ENCODE data around the gene PLCB1. TPM values are rescaled to one million over a fixed set of nuclear protein-coding genes. Genes with fewer than 3 reads are reported as not detected.

The PLCB1 gene
- total and polyA plus RNA-seq, 2 donors (not counting 3 experiments of a cell fraction or from before 2014, with no cell fraction given): 10.2 to 53.4 TPM

DNA sequence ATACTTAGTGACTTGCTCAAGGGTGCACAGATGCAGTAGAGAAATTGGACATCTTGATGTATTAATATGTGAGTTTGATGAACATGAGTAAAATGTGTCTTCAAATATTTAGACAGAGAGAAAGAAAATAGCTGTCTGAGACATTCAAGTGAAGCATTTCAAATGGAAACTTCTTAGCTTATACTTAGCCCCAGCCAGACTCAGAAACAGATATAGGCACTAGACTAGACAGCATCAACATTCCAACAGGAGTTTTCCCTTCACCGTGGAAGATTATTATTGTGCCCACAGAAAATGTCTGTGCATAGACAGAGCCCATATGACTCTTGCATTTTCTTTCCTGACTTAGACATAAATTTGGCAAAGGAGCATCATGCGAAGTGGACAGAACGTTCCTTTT is 443.0 kb downstream of the PLCB1 start:
- Histone ChIP-seq H3K4me3 (replicated peaks in 1 of 3; ENCODE audit: insufficient read depth in 1 of 3, low read depth in 1 of 3, low read length in 3 of 3) (no peak overlapping the region), H3K36me3 (ENCODE audit: control insufficient read depth in 2 of 2, extremely low read depth in 1 of 2, insufficient read depth in 2 of 2, low read length in 2 of 2) (no peaks in the 10 kb centered on the region), H3K79me2 (ENCODE audit: control insufficient read depth, insufficient read depth, low read length) (no peaks in the 10 kb centered on the region), H3K9me1 (replicated peaks; ENCODE audit: control insufficient read depth, extremely low read depth, insufficient read depth, low read length) (no peaks in the 10 kb centered on the region), H4K20me1 (replicated peaks; ENCODE audit: control insufficient read depth, extremely low read depth, insufficient read depth, low read length) (no peaks in the 10 kb centered on the region), H3K4me2 (ENCODE audit: insufficient read depth, low read length) (no peak overlapping the region), H3K27ac (ENCODE audit: insufficient read depth, low read depth, low read length) (no peak overlapping the region), H2AFZ (ENCODE audit: low read depth, low read length) (no peak overlapping the region), H3K4me1 (ENCODE audit: control insufficient read depth, extremely low read depth, insufficient read depth, low read length) (no peaks in the 10 kb centered on the region), H3K9ac (replicated peaks; ENCODE audit: extremely low read depth, insufficient read depth, low read length) (no peak overlapping the region), H3K27me3 (ENCODE audit: control insufficient read depth in 2 of 2, insufficient read depth in 2 of 2, low read length in 2 of 2) (no peaks in the 10 kb centered on the region), H3K9me3 (replicated peaks; ENCODE audit: control insufficient read depth, insufficient read depth, low read length) (no peaks in the 10 kb centered on the region)
- no peak for FAIRE-seq
- dilution Hi-C loops (cut with MboI; ENCODE audit: extremely low pct_ligation_motif_present, low sequenced_read_pairs) (no loop called here), intact Hi-C loops (cut with micrococcal nuclease) (no loop called here)
- TF ChIP-seq MYC (IDR thresholded peaks at IDR 0.05; ENCODE audit: low read depth, low read length) (no peak), FOS (IDR thresholded peaks at IDR 0.05; ENCODE audit: borderline replicate concordance, insufficient read depth, low read length) (no peak), JUN (IDR thresholded peaks at IDR 0.05; ENCODE audit: borderline replicate concordance, insufficient read depth, insufficient read length, low read depth) (no peak), GATA2 (IDR thresholded peaks at IDR 0.05; ENCODE audit: insufficient read depth, insufficient read length, low read depth, low read length) (no peak)
- DNase-seq (ENCODE audit: low read depth, low spot score): no peak
- ChIA-PET CTCF (interaction anchor here (1.3 kb wide), 1 partner anchor 146 kb away, joined by 3 read pairs; no protein-coding TSS in a partner anchor), POLR2A (no interaction called here)
- BruUV-seq (replicated peaks): no TSS peak

- DNase-seq (ENCODE audit: low read depth, low spot score) (no peak), FAIRE-seq (no peak)
- POLR2A ChIA-PET: no interaction called here
- TF ChIP-seq, protein P1, sequence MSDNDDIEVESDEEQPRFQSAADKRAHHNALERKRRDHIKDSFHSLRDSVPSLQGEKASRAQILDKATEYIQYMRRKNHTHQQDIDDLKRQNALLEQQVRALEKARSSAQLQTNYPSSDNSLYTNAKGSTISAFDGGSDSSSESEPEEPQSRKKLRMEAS (IDR thresholded peaks at IDR 0.05; ENCODE audit: insufficient read depth, insufficient read length): no peak
- no peak for TF ChIP-seq FOS (IDR thresholded peaks at IDR 0.05; ENCODE audit: borderline replicate concordance, insufficient read depth, low read length)
- TF ChIP-seq POLR2A (IDR thresholded peaks at IDR 0.05; ENCODE audit: low read depth, low read length): no peak
- no peak for TF ChIP-seq CTCF (IDR thresholded peaks at IDR 0.05; ENCODE audit: extremely low read depth in 1 of 2, insufficient read depth in 1 of 2, low read depth in 1 of 2, low read length in 2 of 2)
- TF ChIP-seq EZH2 (IDR thresholded peaks at IDR 0.05; ENCODE audit: borderline replicate concordance, low read depth, low read length, severe bottlenecking): no peak
- no peak for TF ChIP-seq MYC (IDR thresholded peaks at IDR 0.05; ENCODE audit: low read depth, low read length)
- no peak for TF ChIP-seq JUN (IDR thresholded peaks at IDR 0.05; ENCODE audit: borderline replicate concordance, insufficient read depth, insufficient read length, low read depth)
- no peak for TF ChIP-seq POLR2AphosphoS5 (IDR thresholded peaks at IDR 0.05; ENCODE audit: insufficient read depth, low read depth, low read length)
- no peak for TF ChIP-seq GATA2 (IDR thresholded peaks at IDR 0.05; ENCODE audit: insufficient read depth, insufficient read length, low read depth, low read length)
- CTCF ChIA-PET: no interaction called here
- Histone ChIP-seq H4K20me1 (replicated peaks; ENCODE audit: control insufficient read depth, extremely low read depth, insufficient read depth, low read length) (no peaks in the 10 kb centered on the region), H3K4me2 (ENCODE audit: insufficient read depth, low read length) (no peak overlapping the region), H3K27me3 (ENCODE audit: control insufficient read depth in 2 of 2, insufficient read depth in 2 of 2, low read length in 2 of 2) (no peaks in the 10 kb centered on the region), H3K4me3 (replicated peaks in 1 of 3; ENCODE audit: insufficient read depth in 1 of 3, low read depth in 1 of 3, low read length in 3 of 3) (no peak overlapping the region), H3K27ac (ENCODE audit: insufficient read depth, low read depth, low read length) (no peak overlapping the region), H3K9me1 (replicated peaks; ENCODE audit: control insufficient read depth, extremely low read depth, insufficient read depth, low read length) (no peaks in the 10 kb centered on the region), H3K9ac (replicated peaks; ENCODE audit: extremely low read depth, insufficient read depth, low read length) (no peak overlapping the region), H3K4me1 (ENCODE audit: control insufficient read depth, extremely low read depth, insufficient read depth, low read length) (no peaks in the 10 kb centered on the region), H3K9me3 (replicated peaks; ENCODE audit: control insufficient read depth, insufficient read depth, low read length) (no peaks in the 10 kb centered on the region), H3K79me2 (ENCODE audit: control insufficient read depth, insufficient read depth, low read length) (no peaks in the 10 kb centered on the region), H3K36me3 (ENCODE audit: control insufficient read depth in 2 of 2, extremely low read depth in 1 of 2, insufficient read depth in 2 of 2, low read length in 2 of 2) (no peaks in the 10 kb centered on the region), H2AFZ (ENCODE audit: low read depth, low read length) (no peak overlapping the region)
- BruUV-seq (replicated peaks): no TSS peak
- intact Hi-C loops (cut with micrococcal nuclease): no loop called here
- dilution Hi-C loops (cut with MboI; ENCODE audit: extremely low pct_ligation_motif_present, low sequenced_read_pairs): no loop called here
These were observed 446.2 kb downstream of the PLCB1 start for GRCh38 chr20:8578161-8578865.
